Measurements from ENCODE around the gene MRPS11.

MRPS11 gene

DNA sequence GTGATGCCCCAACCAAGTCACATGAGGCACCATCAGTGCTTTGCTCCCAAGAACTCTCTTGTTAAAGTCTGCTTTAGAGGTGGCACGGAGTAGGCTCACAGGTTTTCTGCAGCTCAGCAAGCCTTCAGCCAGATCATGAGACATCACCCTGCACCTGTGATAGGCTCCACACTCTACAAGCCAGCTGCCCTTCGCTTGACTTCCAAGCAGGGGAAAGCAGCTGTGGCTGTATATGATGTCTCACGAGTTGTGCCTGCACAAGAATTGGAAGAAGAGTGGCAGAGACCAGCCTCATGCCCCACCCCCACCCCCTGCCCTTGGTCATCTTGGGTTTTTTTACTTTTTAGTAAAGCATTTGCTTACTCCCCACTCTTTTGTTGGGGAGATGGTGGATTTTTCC lies 22.5 kb downstream of the MRPS11 start:
- Histone ChIP-seq H3K9ac (ENCODE audit: insufficient read length) (no peak overlapping the region), H3K9me3 (ENCODE audit: low read depth, low read length) (no peaks in the 10 kb centered on the region), H3K27ac (no peak overlapping the region), H3K4me3 (no peak overlapping the region), H3K36me3 (ENCODE audit: insufficient read depth, low read length) (no peaks in the 10 kb centered on the region)
- DNase-seq (ENCODE audit: low read depth, low spot score): no peak
- TF ChIP-seq EZH2 (IDR thresholded peaks at IDR 0.05) (no peak), POLR2AphosphoS5 (IDR thresholded peaks at IDR 0.05; ENCODE audit: borderline replicate concordance, low read depth, low read length) (no peak), FOXP2 (optimal IDR thresholded peaks at IDR 0.05; ENCODE audit: control extremely low read depth, extremely low read length, insufficient read depth) (no peak)

DNA sequence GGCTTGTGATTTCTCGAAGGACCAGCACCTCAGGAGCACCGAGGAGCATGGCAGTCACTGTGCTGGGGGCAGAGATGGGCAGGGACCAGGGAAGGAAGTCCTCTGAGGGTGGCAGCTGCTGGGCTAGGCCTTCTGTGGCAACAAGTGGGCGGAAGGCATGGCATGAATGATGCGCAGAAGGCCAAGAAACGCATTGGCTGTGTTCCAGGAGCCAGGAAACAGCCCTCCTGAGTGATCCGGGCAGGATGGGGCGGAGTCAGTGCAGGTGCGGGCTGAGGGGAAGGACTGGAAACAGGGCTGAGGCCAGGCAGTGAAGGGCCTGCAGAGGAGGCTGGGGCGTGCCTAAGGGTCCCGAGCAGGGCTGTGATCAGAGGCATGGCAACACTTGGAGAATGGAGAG lies 23.6 kb downstream of the MRPS11 start:
- no peak for TF ChIP-seq POLR2AphosphoS5 (IDR thresholded peaks at IDR 0.05; ENCODE audit: borderline replicate concordance, low read depth, low read length)
- no peak for TF ChIP-seq EZH2 (IDR thresholded peaks at IDR 0.05)
- TF ChIP-seq FOXP2 (optimal IDR thresholded peaks at IDR 0.05; ENCODE audit: control extremely low read depth, extremely low read length, insufficient read depth): no peak
- Histone ChIP-seq H3K27ac (no peak overlapping the region), H3K9ac (ENCODE audit: insufficient read length) (no peak overlapping the region), H3K4me3 (no peak overlapping the region), H3K9me3 (ENCODE audit: low read depth, low read length) (no peaks in the 10 kb centered on the region), H3K36me3 (ENCODE audit: insufficient read depth, low read length) (no peaks in the 10 kb centered on the region)
- no peak for DNase-seq (ENCODE audit: low read depth, low spot score)

DNA sequence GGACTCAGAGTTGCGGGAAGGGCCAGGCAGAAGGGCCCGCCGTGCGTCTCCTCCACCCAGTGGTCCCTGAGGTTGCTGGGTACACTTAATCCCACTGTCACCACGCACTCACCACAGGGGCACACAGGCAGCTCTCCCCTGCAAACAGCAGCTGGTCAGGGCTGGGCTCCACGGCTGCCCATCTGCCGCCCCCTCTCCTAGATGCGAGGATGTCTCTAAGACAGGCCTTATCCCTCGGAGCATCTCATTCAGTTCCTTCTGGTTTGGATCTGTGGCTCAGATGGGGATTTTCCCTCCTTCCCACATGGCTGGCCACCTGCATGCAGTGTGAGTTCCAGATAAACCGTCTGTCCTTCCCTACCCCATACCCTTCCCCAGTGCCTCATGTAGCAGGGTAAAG lies 26.3 kb downstream of the MRPS11 start:
- Histone ChIP-seq H3K9me3 (ENCODE audit: low read depth, low read length) (no peaks in the 10 kb centered on the region), H3K9ac (ENCODE audit: insufficient read length) (no peak overlapping the region), H3K4me3 (no peak overlapping the region), H3K36me3 (ENCODE audit: insufficient read depth, low read length) (no peaks in the 10 kb centered on the region), H3K27ac (no peak overlapping the region)
- no peak for TF ChIP-seq POLR2AphosphoS5 (IDR thresholded peaks at IDR 0.05; ENCODE audit: borderline replicate concordance, low read depth, low read length)
- no peak for TF ChIP-seq EZH2 (IDR thresholded peaks at IDR 0.05)
- no peak for TF ChIP-seq FOXP2 (optimal IDR thresholded peaks at IDR 0.05; ENCODE audit: control extremely low read depth, extremely low read length, insufficient read depth)
- DNase-seq (ENCODE audit: low read depth, low spot score): no peak

DNA sequence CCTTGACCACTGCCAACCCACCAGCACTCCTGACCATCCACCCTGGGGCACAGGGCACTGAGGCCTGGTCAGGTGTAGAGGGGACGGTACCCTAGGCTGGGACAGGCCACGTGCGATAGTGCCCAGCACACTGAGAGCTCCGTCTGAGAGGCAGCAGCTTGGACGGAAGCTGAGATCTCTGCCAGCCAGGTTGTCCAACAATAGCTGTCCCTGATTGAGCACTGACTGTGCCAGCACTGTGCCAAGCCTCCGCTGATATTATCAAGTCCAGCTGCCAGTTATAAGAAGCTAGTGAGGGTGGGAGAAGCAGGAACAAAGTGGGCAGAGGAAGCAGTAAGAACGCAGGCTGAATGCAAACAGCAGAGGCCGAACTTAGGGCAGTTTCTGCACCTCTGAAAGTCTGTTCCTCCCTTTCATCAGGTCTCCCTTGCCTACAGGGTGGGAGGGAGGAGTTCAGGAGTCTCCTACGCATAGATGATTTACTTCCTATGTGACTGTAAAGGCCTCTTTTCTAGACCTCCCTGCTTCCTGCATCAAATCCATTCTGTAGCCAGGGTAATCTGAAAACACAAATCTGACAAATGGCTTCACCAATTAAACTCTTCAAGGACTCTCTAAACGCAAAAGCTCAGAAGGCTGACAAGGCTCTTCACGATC lies 29.7 kb downstream of the MRPS11 start:
- Histone ChIP-seq H3K27ac (no peak overlapping the region), H3K9ac (ENCODE audit: insufficient read length) (no peak overlapping the region), H3K4me3 (no peak overlapping the region), H3K9me3 (ENCODE audit: low read depth, low read length) (no peaks in the 10 kb centered on the region), H3K36me3 (ENCODE audit: insufficient read depth, low read length) (no peaks in the 10 kb centered on the region)
- no peak for TF ChIP-seq EZH2 (IDR thresholded peaks at IDR 0.05)
- no peak for TF ChIP-seq FOXP2 (optimal IDR thresholded peaks at IDR 0.05; ENCODE audit: control extremely low read depth, extremely low read length, insufficient read depth)
- no peak for TF ChIP-seq POLR2AphosphoS5 (IDR thresholded peaks at IDR 0.05; ENCODE audit: borderline replicate concordance, low read depth, low read length)
- DNase-seq (ENCODE audit: low read depth, low spot score): no peak

DNA sequence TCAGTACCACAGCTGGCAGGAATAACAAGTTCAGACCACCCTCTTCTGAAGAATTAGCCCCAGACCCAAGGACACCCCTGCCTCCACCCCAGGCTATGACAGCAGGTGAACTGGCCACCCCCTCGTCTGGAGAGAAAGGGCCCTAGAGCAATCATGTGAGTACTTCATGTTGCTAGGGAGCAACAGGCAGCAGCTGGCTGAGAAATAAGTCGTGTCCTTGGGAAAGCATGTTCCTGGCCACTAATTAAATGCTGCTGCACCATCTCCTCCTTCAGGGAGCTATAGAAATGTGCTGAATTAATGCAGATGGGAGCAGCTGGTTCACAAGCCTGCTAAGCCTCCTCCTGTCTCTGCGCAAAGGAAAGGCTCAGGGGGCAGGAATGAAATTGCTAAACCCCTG lies 31.5 kb downstream of the MRPS11 start:
- no peak overlapping the region for H3K27ac ChIP-seq
- no peak for DNase-seq (ENCODE audit: low read depth, low spot score)
- H3K4me3 ChIP-seq: no peak overlapping the region
- H3K9ac ChIP-seq (ENCODE audit: insufficient read length): no peak overlapping the region
- no peaks in the 10 kb centered on the region for H3K9me3 ChIP-seq (ENCODE audit: low read depth, low read length)
- no peaks in the 10 kb centered on the region for H3K36me3 ChIP-seq (ENCODE audit: insufficient read depth, low read length)
- TF ChIP-seq POLR2AphosphoS5 (IDR thresholded peaks at IDR 0.05; ENCODE audit: borderline replicate concordance, low read depth, low read length) (no peak), FOXP2 (optimal IDR thresholded peaks at IDR 0.05; ENCODE audit: control extremely low read depth, extremely low read length, insufficient read depth) (no peak), EZH2 (IDR thresholded peaks at IDR 0.05) (no peak)

DNA sequence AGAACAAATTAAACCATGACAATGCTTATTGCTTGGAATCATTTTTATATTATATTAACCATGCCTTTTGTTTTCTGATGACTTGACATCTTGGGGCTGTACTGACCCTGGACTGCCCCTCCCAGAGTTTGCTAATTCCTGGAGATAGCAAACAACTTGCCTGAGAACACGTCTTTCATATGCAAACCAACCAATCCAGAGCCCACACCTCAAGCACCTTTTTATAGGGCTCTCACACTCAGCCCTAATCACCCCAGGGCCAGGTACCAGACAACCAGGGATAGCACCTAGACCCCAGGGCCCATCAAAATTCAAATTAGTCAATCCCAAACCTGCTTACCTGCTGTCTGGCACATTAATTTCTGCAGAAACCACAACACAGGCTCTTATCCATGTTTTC lies 36.9 kb downstream of the MRPS11 start:
- Histone ChIP-seq H3K9me3 (ENCODE audit: low read depth, low read length) (no peaks in the 10 kb centered on the region), H3K9ac (ENCODE audit: insufficient read length) (no peak overlapping the region), H3K36me3 (ENCODE audit: insufficient read depth, low read length) (no peaks in the 10 kb centered on the region), H3K4me3 (no peak overlapping the region), H3K27ac (no peak overlapping the region)
- TF ChIP-seq POLR2AphosphoS5 (IDR thresholded peaks at IDR 0.05; ENCODE audit: borderline replicate concordance, low read depth, low read length) (no peak), FOXP2 (optimal IDR thresholded peaks at IDR 0.05; ENCODE audit: control extremely low read depth, extremely low read length, insufficient read depth) (no peak), EZH2 (IDR thresholded peaks at IDR 0.05) (no peak)
- no peak for DNase-seq (ENCODE audit: low read depth, low spot score)

DNA sequence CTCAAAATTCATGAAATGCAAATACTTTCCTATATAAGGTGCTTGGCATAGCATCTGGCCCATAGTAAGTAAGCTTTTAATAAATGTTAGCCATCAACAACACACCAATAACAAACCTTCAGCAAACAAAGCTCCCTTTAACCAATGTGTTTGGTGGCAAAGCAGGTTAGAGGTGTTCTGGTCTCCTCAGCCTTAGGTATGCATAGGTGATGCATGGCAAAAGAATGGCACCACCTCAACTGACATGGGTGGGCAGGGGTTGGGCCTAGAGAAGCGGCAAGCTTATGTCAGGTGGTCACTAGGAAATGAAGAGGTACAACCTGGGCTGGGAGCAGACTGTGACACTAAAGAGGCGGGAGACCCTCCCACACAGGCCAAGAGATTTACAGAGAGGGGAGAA lies 38.2 kb downstream of the MRPS11 start:
- DNase-seq (ENCODE audit: low read depth, low spot score): no peak
- Histone ChIP-seq H3K4me3 (no peak overlapping the region), H3K9ac (ENCODE audit: insufficient read length) (no peak overlapping the region), H3K36me3 (ENCODE audit: insufficient read depth, low read length) (peaks cover 7% of the 10 kb centered on the region; the same call in 1 of the 2 replicates), H3K27ac (no peak overlapping the region), H3K9me3 (ENCODE audit: low read depth, low read length) (no peaks in the 10 kb centered on the region)
- TF ChIP-seq POLR2AphosphoS5 (IDR thresholded peaks at IDR 0.05; ENCODE audit: borderline replicate concordance, low read depth, low read length) (no peak), FOXP2 (optimal IDR thresholded peaks at IDR 0.05; ENCODE audit: control extremely low read depth, extremely low read length, insufficient read depth) (no peak), EZH2 (IDR thresholded peaks at IDR 0.05) (no peak)

DNA sequence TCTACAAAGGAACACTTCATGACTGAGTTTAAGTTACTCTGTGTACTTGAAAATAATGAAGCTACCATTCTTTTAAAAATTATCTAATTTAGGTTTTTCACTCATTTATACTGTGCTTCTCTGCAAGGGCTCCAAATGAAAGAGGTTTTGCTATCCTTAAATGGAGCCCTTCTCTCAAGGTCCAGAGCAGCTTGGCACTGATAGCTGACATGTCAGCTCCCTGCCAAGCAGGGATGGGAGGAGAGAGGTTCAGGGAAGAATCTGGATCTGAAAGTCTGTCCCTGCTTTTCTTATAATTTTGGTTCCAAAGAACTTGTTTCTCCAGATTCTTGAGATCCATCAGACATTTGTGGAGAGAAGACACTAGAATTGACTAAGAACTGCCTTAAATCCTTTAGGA lies 39.1 kb downstream of the MRPS11 start:
- peaks cover 7% of the 10 kb centered on the region; the same call in 1 of the 2 replicates for H3K36me3 ChIP-seq (ENCODE audit: insufficient read depth, low read length)
- H3K27ac ChIP-seq: no peak overlapping the region
- no peak for DNase-seq (ENCODE audit: low read depth, low spot score)
- TF ChIP-seq FOXP2 (optimal IDR thresholded peaks at IDR 0.05; ENCODE audit: control extremely low read depth, extremely low read length, insufficient read depth): no peak
- TF ChIP-seq EZH2 (IDR thresholded peaks at IDR 0.05): no peak
- no peak for TF ChIP-seq POLR2AphosphoS5 (IDR thresholded peaks at IDR 0.05; ENCODE audit: borderline replicate concordance, low read depth, low read length)
- no peak overlapping the region for H3K4me3 ChIP-seq
- no peaks in the 10 kb centered on the region for H3K9me3 ChIP-seq (ENCODE audit: low read depth, low read length)
- H3K9ac ChIP-seq (ENCODE audit: insufficient read length): no peak overlapping the region

DNA sequence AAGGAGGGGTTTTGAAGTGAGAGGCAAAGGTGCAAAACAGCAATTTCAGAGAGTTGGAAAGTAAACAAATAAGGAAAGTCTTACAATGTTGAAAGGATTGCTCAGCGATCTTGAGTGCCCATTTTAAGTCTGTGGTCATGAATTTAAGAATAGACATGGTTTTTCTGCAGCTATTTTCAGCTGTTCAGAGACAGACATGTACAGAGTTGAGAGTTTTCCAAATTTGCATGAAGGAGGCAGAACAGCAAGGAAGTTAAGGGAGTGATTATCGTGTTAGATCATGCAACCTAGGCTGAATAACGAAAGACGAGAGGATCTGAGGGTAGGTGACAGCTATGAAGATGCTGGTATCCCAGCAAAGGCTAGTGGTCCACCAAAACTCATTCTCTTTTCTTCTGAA lies 41.8 kb downstream of the MRPS11 start:
- peaks cover 7% of the 10 kb centered on the region; the same call in 1 of the 2 replicates for H3K36me3 ChIP-seq (ENCODE audit: insufficient read depth, low read length)
- no peak overlapping the region for H3K4me3 ChIP-seq
- no peaks in the 10 kb centered on the region for H3K9me3 ChIP-seq (ENCODE audit: low read depth, low read length)
- H3K9ac ChIP-seq (ENCODE audit: insufficient read length): no peak overlapping the region
- no peak for TF ChIP-seq EZH2 (IDR thresholded peaks at IDR 0.05)
- no peak for TF ChIP-seq FOXP2 (optimal IDR thresholded peaks at IDR 0.05; ENCODE audit: control extremely low read depth, extremely low read length, insufficient read depth)
- no peak for TF ChIP-seq POLR2AphosphoS5 (IDR thresholded peaks at IDR 0.05; ENCODE audit: borderline replicate concordance, low read depth, low read length)
- no peak overlapping the region for H3K27ac ChIP-seq
- no peak for DNase-seq (ENCODE audit: low read depth, low spot score)
